ENCODE data around the gene TNNC2. TPM values are rescaled to one million over a fixed set of nuclear protein-coding genes. Genes with fewer than 3 reads are reported as not detected.

Gene TNNC2
- polyA plus RNA-seq, 3 donors: 0.71 to 1.2 (median 1.0) TPM

GRCh38 chr20:45852326-45852725 is 25.2 kb upstream of the TNNC2 start:
- Histone ChIP-seq H3K79me2 (ENCODE audit: insufficient read depth, low read length) (peaks cover 47% of the 10 kb centered on the region), H4K20me1 (ENCODE audit: insufficient read depth, low read length) (peaks cover 19% of the 10 kb centered on the region), H3K27ac (ENCODE audit: low read depth in 1 of 2, low read length in 2 of 2) (no peak overlapping the region), H3K27me3 (ENCODE audit: control insufficient read depth in 2 of 2, insufficient read depth in 2 of 2, low read length in 2 of 2) (no peaks in the 10 kb centered on the region), H3K4me2 (replicated peaks; ENCODE audit: extremely low read depth, low read length, poor library complexity, severe bottlenecking) (no peak overlapping the region), H2AFZ (ENCODE audit: insufficient read depth, low read depth, low read length, poor library complexity, severe bottlenecking) (no peak overlapping the region), H3K9ac (ENCODE audit: insufficient read depth, low read length, poor library complexity, severe bottlenecking) (no peak overlapping the region), H3K4me1 (ENCODE audit: control insufficient read depth in 1 of 2, insufficient read depth in 2 of 2, low read length in 2 of 2) (peaks cover 13 to 15% of the 10 kb centered on the region in 2 donors), H3K4me3 (replicated peaks in 1 of 3; ENCODE audit: low read depth in 2 of 3, low read length in 3 of 3) (no peak overlapping the region), H3K36me3 (replicated peaks in 1 of 2; ENCODE audit: control insufficient read depth in 1 of 2, insufficient read depth in 2 of 2, low read length in 2 of 2) (peaks cover 49 to 70% of the 10 kb centered on the region in 2 donors), H3K9me3 (replicated peaks in 1 of 2; ENCODE audit: control insufficient read depth in 1 of 2, insufficient read depth in 1 of 2, low read length in 2 of 2) (no peaks in the 10 kb centered on the region)
- DNase-seq: no peak
- TF ChIP-seq, protein P1, sequence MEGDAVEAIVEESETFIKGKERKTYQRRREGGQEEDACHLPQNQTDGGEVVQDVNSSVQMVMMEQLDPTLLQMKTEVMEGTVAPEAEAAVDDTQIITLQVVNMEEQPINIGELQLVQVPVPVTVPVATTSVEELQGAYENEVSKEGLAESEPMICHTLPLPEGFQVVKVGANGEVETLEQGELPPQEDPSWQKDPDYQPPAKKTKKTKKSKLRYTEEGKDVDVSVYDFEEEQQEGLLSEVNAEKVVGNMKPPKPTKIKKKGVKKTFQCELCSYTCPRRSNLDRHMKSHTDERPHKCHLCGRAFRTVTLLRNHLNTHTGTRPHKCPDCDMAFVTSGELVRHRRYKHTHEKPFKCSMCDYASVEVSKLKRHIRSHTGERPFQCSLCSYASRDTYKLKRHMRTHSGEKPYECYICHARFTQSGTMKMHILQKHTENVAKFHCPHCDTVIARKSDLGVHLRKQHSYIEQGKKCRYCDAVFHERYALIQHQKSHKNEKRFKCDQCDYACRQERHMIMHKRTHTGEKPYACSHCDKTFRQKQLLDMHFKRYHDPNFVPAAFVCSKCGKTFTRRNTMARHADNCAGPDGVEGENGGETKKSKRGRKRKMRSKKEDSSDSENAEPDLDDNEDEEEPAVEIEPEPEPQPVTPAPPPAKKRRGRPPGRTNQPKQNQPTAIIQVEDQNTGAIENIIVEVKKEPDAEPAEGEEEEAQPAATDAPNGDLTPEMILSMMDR (IDR thresholded peaks at IDR 0.05): no peak
- H3K36me3 Mint-ChIP-seq: peaks cover 50 to 76% of the 10 kb centered on the region in 2 donors
- intact Hi-C loops (cut with micrococcal nuclease): no loop called here
- H3K27ac Mint-ChIP-seq: no peak overlapping the region
- peaks cover 18% of the 10 kb centered on the region for H3K4me1 Mint-ChIP-seq
- H3K27me3 Mint-ChIP-seq (ENCODE audit: low read depth in 3 of 3): peaks cover 0 to 2% (median 1%) of the 10 kb centered on the region in 3 donors
- no CpG with 5 or more reads among the region's 6 CpGs for WGBS (ENCODE audit: insufficient coverage)
- no peak overlapping the region for H3K4me3 Mint-ChIP-seq
- no peaks in the 10 kb centered on the region for H3K9me3 Mint-ChIP-seq

GRCh38 chr20:45851501-45851900 is 24.4 kb upstream of the TNNC2 start:
- H3K36me3 ChIP-seq (replicated peaks in 1 of 2; ENCODE audit: control insufficient read depth in 1 of 2, insufficient read depth in 2 of 2, low read length in 2 of 2): peaks cover 55 to 77% of the 10 kb centered on the region in 2 donors
- Mint-ChIP-seq H3K27me3 (ENCODE audit: low read depth in 3 of 3) (peaks cover 0 to 2% (median 1%) of the 10 kb centered on the region in 3 donors), H3K27ac (peak overlapping the region in 2 of 7 donors; percentile 10 to 65), H3K4me1 (peaks cover 15% of the 10 kb centered on the region), H3K36me3 (peaks cover 51 to 83% of the 10 kb centered on the region in 2 donors), H3K4me3 (no peak overlapping the region), H3K9me3 (no peaks in the 10 kb centered on the region)
- no peak for DNase-seq
- peaks cover 39% of the 10 kb centered on the region for H3K79me2 ChIP-seq (ENCODE audit: insufficient read depth, low read length)
- H3K27ac ChIP-seq (ENCODE audit: low read depth in 1 of 2, low read length in 2 of 2): no peak overlapping the region
- H3K4me3 ChIP-seq (replicated peaks in 1 of 3; ENCODE audit: low read depth in 2 of 3, low read length in 3 of 3): no peak overlapping the region
- peaks cover 25% of the 10 kb centered on the region for H4K20me1 ChIP-seq (ENCODE audit: insufficient read depth, low read length)
- no peak overlapping the region for H3K9ac ChIP-seq (ENCODE audit: insufficient read depth, low read length, poor library complexity, severe bottlenecking)
- H2AFZ ChIP-seq (ENCODE audit: insufficient read depth, low read depth, low read length, poor library complexity, severe bottlenecking): no peak overlapping the region
- intact Hi-C loops (cut with micrococcal nuclease): no loop called here
- peaks cover 8 to 9% of the 10 kb centered on the region in 2 donors for H3K4me1 ChIP-seq (ENCODE audit: control insufficient read depth in 1 of 2, insufficient read depth in 2 of 2, low read length in 2 of 2)
- no peaks in the 10 kb centered on the region for H3K27me3 ChIP-seq (ENCODE audit: control insufficient read depth in 2 of 2, insufficient read depth in 2 of 2, low read length in 2 of 2)
- TF ChIP-seq, protein P1 (IDR thresholded peaks at IDR 0.05): no peak
- H3K9me3 ChIP-seq (replicated peaks in 1 of 2; ENCODE audit: control insufficient read depth in 1 of 2, insufficient read depth in 1 of 2, low read length in 2 of 2): no peaks in the 10 kb centered on the region
- H3K4me2 ChIP-seq (replicated peaks; ENCODE audit: extremely low read depth, low read length, poor library complexity, severe bottlenecking): no peak overlapping the region
